DMS79 (cell line): ENCODE measurements around the gene DAB1.
"Not testable (repeated sequence)": the region's sequence is repeated elsewhere in the genome, so short reads cannot be mapped to it uniquely, and the experiment has no call there.

Source experiments
- DNase-seq: peaks from one replicate; lab custom pipeline; 2025; lab: John Stamatoyannopoulos, UW

DAB1 gene

DNA sequence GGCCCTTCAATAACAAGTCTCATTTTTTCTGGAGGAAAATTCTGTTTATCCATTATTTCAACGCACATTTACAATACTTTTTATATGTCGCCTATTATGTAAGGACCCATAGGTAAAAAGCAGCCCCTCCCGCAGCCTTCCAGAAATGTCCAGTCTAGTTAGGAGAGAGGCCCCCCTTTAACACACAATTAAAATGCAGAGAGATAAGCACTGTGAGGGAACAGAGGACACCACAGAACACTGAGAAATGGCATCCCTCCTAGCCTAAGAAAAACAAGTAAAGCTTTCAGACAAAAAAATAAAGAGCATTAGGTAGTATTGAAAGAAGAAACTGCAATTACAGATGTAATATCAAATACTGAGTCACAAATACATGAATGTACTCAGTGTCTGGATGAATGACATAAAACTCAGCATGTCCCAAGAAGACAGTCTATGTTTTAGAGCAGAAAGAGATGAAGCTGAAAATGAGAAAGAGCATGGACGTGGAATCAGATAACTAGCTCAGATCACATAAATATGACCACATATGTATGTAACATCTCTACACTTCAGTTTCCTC lies 62.9 kb downstream of the DAB1 start:
- DNase-seq, result no peak

GRCh38 chr1:57357462-57357861 lies 66.4 kb downstream of the DAB1 start:
- DNase-seq, result no peak

GRCh38 chr1:57353654-57354053 lies 70.2 kb downstream of the DAB1 start:
- no peak for DNase-seq

DNA sequence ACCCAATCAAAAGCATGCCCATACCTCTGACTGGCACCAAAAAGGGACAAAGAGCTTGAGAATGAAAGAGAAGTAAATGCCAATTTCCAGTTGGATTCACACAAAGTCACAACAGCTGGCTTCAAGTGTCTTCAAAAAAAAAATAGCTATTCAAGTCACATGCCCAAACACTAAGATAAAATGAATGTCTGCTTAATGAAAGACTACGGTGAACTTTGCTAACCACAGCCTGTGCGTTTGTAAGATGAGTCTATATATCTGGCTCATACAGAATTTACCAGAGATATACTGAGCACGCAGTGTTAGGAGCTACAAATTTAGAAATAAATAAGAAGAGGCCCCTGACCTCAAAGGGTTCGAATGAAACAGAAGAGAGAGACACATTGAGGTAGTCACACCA lies 73.2 kb downstream of the DAB1 start:
- DNase-seq, result no peak

DNA sequence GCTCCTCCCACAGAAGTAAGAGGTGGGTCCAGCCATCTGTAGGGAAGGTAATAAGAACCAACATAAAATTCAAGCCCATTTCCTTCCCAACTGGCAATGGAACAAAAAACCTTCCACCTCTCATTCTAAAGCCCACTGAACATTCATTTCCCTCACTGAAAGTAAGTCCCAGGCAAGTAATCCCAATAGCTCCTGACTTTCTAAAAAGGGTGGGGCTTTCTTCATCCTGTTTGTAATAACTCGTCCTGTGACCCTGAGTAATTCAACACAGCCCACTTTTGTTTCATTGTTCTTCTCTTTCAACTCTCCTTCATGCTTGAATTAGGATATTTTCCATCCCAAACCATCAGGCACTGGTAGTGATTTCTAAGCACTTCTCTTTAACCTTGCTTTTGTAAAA lies 74.9 kb downstream of the DAB1 start:
- no peak for DNase-seq

- DNase-seq, result no peak
Observed at GRCh38 chr1:57345916-57346315, 77.9 kb downstream of the DAB1 start.

DNA sequence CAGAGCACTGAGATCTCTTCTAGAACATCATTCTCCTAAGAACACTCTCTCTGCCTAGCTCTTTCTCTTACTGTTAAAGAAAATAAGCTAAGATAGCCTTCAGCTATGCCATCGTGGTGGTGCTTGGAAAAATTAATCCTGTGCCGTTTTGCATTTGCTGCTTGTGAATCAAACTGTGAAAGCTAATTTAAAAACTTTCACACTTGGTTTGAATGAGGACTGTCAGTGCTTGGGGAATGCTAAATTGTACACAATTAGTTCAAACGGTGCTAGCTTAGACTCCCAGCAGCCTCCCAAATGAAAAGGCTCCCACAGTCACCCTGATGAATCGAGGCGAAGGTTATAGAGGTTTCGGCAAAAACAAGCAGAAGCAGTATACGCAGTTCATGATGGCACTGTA lies 79.6 kb downstream of the DAB1 start:
- DNase-seq, result no peak

DNA sequence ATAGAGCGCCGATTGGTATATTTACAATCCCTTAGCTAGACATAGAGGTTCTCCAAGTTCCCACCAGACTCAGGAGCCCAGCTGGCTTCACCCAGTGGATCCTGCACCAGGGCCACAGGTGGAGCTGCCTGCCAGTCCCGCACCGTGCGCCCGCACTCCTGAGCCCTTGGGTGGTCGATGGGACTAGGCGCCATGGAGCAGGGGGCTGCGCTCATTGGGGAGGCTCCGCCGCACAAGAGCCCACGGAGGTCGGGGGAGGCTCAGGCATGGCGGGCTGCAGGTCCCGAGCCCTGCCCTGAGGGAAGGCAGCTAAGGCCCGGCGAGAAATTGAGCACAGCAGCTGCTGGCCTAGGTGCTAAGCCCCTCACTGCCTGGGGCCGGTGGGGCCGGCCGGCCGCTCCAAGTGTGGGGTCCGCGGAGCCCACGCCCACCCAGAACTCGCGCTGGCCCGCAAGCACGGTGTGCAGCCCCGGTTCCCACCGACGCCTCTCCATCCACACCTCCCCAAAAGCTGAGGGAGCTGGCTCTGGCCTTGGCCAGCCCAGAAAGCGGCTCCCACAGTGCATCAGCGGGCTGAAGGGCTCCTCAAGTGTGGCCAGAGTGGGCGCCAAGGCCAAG lies 80.5 kb downstream of the DAB1 start:
- not testable (repeated sequence) for DNase-seq

- no peak for DNase-seq
Observed at GRCh38 chr1:57341721-57342120, 82.1 kb downstream of the DAB1 start.

DNA sequence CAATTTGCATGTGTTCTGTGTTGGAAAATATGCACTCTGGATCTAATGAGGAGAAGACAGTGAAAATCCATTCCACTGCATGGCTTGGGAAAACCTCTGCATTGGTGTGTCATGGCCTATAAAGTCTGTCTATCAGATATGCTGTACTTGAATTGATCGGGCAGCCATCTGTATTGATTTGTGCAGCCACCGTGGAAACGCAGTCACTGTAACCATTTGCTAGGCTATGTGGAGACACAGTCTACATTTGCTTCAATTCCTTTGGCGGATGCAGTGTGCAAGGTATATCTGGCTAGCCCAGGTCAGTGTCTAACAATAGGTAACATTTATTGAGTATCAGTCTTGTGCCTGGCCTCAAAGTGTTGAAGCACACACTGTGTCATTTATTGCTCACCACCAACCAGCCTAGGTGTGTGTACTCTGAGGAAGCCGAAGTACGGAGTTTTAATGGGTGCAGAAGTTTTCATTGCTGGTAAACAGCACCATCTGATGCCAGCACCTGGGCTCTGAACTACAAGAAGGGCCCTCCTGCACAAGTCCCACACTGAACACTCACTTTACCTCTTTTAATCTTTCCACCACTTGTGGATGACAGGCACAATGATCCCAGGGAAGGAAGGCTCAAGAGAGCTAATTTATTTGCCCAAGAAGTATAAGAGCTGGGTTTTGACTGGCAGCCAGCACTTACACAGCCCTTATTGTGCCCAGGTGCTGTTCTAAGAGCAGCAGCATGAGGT lies 83.4 kb downstream of the DAB1 start:
- DNase-seq, result no peak

DNA sequence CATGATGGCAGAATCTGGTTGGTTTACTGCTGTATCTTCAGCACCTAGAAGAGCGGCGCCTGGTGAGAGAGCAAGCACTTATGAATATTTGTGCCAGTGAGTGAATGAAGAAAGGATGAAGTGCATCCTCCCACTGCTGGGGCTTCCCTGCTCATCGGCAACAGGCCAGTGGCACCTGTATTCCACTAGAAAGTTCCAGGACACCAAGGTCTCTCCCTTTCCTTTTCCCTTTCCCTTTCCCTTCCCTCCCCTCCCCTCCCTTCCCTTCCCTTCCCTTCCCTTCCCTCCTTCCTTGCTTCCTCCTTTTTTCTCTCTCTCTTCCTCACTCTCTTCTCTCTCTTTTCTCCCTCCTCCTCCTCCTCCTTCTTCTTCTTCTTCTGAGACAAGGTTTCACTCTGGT lies 86.2 kb downstream of the DAB1 start:
- no peak for DNase-seq

DNA sequence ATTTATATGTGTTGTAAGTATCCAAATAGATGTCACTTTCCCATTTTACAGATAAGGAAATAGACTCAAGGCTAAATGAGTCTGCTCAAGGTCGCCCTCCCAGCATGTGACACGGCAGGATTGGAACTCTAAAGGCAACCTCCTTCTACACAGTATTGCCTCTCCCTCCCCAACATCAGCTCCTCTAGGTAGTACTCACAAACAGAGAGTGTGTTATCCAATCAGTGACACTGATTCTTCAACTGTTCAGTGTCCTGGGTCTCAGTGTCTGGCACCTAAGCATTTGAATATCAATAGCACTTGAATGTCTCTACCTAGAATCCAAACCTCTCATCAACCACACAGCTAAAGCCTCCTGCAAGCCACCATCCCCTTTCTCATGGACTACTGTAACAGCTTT lies 87.1 kb downstream of the DAB1 start:
- no peak for DNase-seq

DNA sequence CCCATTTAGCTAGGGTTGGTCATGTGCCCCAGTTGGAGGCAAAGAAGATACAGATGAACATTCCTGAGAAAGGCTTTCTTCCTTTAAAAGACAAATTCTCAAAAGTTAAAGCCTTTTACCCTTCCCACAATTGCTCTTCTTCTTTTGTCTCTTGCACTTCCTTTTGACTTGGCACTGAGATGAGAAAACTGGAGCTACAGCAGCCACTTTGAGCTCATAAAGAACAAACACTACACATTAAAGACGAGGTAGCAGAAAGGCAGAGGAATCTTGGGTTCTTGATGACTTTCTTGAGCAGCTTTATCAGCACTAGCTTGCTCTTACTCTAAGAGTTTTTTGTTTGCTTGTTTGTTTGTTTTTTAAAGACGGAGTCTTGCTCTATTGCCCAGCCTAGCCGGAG lies 92.2 kb downstream of the DAB1 start:
- no peak for DNase-seq

DNA sequence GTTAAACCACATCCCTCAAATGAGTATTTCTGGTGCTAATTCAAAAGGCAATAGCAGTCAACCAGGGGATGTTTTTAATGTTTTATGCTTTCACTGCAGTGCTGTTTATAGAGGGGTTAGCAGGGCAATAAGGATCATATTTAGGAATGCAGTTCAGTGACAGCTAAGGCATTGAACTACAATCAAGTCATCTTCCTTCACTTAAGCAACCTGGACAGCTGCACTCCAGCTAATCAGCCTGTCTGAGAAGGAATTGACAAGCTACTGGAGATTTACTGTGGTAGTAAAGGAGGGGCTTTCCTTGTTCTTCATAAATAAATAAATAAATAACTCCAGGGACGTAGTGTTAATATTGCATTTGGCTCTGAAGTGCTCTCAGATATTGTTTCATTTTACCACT lies 93.9 kb downstream of the DAB1 start:
- no peak for DNase-seq

- no peak for DNase-seq
Observed at GRCh38 chr1:57329001-57329527, 94.8 kb downstream of the DAB1 start.

- no peak for DNase-seq
Observed at GRCh38 chr1:57327946-57328345, 95.9 kb downstream of the DAB1 start.

GRCh38 chr1:57327336-57327735 lies 96.5 kb downstream of the DAB1 start:
- no peak for DNase-seq

- no peak for DNase-seq
Observed at GRCh38 chr1:57325536-57325935, 98.3 kb downstream of the DAB1 start.

GRCh38 chr1:57325117-57325516 lies 98.7 kb downstream of the DAB1 start:
- no peak for DNase-seq

DNA sequence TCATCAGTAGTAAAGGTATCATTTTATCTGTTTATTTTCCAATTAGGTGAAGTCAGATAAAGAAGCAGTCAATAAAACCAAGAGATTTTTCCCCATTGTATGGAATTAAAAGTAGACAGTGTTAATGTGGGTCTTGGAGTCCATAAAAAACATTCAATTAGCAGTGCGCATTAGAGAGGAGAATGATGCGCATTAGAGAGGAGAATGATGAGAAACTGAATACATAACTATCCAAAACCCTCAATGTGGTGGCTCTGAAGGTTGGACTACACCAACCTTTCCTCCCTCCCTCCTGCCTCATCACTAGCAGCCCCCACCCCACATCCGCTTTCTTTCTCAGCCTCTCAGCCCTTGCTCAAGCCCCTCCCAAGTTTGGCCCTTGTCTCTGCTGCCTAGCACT lies 99.5 kb downstream of the DAB1 start:
- no peak for DNase-seq

- DNase-seq, result no peak
Observed at GRCh38 chr1:57321776-57322175, 102.1 kb downstream of the DAB1 start.

GRCh38 chr1:57319791-57320190 lies 104.1 kb downstream of the DAB1 start:
- no peak for DNase-seq

- no peak for DNase-seq
Observed at GRCh38 chr1:57319165-57319564, 104.7 kb downstream of the DAB1 start.
